GM12865 (cell line): ENCODE results near the gene MDN1.

Experiments
- DNase-seq: peaks from one replicate; pipeline ENCODE4 v3.0.0; 2010; ENCODE audit warnings: low read depth
- H3K4me3 ChIP-seq: 2 replicates; pipeline ENCODE4 v1.5.1; 2011; ENCODE audit warnings: mild to moderate bottlenecking, low read depth, low read length, control low read depth
- CTCF ChIP-seq: IDR thresholded peaks from 2 replicates; pipeline ENCODE4 v1.5.1; 2011; ENCODE audit warnings: low read length, control low read depth, low read depth, inconsistent platforms; ENCODE audit not compliant: insufficient read depth; ENCODE audit errors: missing control alignments

Gene MDN1

GRCh38 chr6:89661559-89661958, 158.0 kb downstream of the MDN1 start:
- TF ChIP-seq CTCF: no peak
- no peak for DNase-seq
- H3K4me3 ChIP-seq: no peak overlapping the region

- DNase-seq: no peak
- no peak overlapping the region for H3K4me3 ChIP-seq
- no peak for TF ChIP-seq CTCF
Observed at GRCh38 chr6:89660981-89661380, 158.6 kb downstream of the MDN1 start.

- no peak for TF ChIP-seq CTCF
- no peak for DNase-seq
- no peak overlapping the region for H3K4me3 ChIP-seq
Observed at GRCh38 chr6:89657445-89658158, 162.0 kb downstream of the MDN1 start.

- no peak for DNase-seq
- H3K4me3 ChIP-seq: no peak overlapping the region
- no peak for TF ChIP-seq CTCF
Observed at GRCh38 chr6:89655122-89655521, 164.5 kb downstream of the MDN1 start.

- no peak for DNase-seq
- TF ChIP-seq CTCF: no peak
- H3K4me3 ChIP-seq: no peak overlapping the region
Observed at GRCh38 chr6:89650579-89650978, 169.0 kb downstream of the MDN1 start.

GRCh38 chr6:89649682-89650081, 169.9 kb downstream of the MDN1 start:
- no peak for DNase-seq
- TF ChIP-seq CTCF: no peak
- H3K4me3 ChIP-seq: no peak overlapping the region

GRCh38 chr6:89644864-89645263, 174.7 kb downstream of the MDN1 start:
- no peak for TF ChIP-seq CTCF
- no peak overlapping the region for H3K4me3 ChIP-seq
- DNase-seq: no peak
